RPMI8226 (cell line): ENCODE data around the gene CAV3.

ENCODE experiments used
- DNase-seq: peaks from one replicate; pipeline ENCODE4 v3.0.0-alpha.2; 2015

CAV3 gene

DNA sequence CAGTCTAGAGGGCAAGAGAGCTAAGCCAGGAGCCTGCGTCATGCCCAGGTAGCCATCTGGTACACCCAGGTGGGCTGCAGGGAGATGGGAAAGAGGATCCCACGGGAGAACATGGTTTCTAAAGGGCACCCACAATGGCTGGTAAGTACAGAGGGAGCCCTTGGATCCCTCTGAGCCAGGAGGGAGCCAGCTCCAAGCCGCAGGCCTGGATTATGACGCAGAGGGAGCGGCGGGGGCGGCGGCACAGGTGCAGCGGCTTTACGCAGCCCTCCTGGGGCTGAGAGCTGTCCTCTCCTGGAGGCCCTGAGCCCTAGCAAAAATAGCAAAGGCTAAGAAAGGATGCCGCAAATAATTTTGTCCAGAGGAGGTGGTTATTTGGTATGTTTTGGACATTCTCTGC lies 2.8 kb downstream of the CAV3 start:
- no peak for DNase-seq

DNA sequence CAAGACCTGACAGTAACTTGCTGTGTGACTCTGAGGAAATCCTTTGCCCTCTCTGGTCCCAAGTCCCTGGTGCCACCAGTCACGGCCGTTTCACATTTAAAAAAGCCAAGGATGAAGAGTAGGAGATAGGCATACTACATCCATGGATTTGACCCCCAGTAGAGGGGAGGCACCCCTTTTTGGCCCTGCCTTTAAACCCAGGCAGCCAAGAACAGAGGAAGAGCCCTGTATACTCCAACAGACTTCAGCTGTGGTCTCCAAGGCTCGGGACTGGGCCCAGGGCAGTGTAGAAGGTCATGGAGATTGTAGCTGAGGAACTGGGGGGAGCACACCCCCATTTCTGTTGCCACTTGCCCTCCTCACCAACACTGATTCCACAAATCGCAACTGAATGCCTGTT lies 3.7 kb downstream of the CAV3 start:
- no peak for DNase-seq

- no peak for DNase-seq
These were observed 4.2 kb downstream of the CAV3 start for GRCh38 chr3:8737823-8738222.

- DNase-seq: no peak
These were observed 5.0 kb downstream of the CAV3 start for GRCh38 chr3:8738639-8739038.

DNA sequence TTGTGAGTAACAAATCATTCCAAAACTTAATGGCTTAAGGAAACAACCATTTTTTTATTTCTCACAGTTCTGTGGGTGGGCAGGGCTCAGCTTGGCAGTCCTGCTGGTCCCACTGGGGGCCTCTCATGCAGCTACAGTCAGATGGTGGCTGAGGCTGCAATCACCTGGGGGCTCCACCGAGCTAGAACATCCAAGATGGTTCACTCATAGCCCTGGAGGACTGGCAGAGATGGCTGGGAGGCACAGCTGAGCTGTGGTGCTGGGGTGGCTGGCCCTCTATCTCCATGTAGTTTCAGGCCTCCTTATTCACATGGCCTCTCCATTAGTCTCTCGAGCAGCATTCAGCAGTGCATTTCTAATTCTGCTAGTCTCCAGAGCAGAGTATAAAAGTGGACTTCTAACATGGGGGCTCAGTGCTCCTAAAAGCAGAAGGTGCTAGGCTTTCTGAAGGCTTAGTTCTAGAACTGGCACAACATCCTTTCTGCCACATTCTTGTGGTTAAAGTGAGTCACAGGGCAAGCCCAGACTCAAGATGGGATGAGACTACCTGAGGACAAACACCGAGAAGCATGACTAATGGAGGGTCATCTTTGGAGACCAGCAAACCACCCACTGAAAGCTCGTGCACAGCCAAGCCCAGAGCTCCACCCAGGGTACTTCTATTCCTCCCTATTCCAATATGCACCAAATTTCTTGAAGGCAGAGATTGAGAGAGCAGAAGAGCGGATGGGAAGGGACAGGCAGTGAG lies 6.3 kb downstream of the CAV3 start:
- peak; percentile 41 for DNase-seq

DNA sequence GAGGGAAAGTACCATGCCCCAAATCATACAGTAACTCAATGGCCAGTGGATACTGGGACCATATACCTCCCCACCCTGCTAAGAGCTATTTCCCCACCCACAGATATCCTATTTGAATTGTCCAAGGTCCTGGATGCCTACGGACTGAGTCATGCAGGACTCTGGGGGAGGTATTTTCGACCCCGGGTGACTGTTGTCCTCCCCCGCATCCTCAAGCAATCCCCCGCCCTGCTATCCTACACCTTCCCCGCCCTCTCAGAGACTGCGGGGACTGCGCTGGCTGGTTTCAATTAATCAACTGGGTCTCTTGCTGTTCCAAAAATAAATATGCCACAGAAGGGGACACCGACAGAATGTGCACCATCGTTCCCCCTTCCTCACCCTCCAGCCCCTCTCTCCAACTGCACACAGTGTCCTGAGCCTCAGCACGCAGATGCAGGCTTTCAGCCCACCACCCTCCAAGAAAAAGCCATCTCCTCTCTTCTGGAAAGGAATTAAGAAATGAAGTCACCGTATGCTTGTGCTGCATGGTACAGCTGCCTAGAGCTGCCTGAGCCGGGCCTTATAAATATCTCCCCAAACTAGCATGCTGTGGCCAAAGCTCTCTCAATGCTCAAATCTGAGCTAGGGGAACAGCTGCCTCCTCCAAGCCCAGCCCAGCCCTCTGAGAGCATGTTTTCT lies 8.1 kb downstream of the CAV3 start:
- DNase-seq: no peak

GRCh38 chr3:8743021-8743601 lies 9.5 kb downstream of the CAV3 start:
- no peak for DNase-seq

DNA sequence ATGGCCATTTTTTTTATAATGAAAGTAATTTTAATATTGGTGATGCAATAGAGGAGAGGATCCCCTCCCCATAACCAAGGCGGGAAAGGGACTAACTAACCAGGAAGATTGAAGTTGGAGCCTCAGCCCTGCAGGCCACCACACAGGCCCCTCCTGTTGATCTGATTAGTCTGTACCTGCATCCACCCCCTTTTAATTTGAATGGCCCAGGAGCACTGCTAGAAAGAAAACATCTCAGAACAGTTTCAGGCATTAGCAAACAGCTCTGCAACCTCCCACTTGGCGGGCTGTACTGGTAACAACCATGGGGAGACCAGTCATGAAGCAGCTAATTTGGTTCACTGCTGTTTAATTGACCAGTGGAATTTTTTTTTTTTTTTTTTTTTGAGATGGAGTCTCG lies 10.3 kb downstream of the CAV3 start:
- DNase-seq: no peak

DNA sequence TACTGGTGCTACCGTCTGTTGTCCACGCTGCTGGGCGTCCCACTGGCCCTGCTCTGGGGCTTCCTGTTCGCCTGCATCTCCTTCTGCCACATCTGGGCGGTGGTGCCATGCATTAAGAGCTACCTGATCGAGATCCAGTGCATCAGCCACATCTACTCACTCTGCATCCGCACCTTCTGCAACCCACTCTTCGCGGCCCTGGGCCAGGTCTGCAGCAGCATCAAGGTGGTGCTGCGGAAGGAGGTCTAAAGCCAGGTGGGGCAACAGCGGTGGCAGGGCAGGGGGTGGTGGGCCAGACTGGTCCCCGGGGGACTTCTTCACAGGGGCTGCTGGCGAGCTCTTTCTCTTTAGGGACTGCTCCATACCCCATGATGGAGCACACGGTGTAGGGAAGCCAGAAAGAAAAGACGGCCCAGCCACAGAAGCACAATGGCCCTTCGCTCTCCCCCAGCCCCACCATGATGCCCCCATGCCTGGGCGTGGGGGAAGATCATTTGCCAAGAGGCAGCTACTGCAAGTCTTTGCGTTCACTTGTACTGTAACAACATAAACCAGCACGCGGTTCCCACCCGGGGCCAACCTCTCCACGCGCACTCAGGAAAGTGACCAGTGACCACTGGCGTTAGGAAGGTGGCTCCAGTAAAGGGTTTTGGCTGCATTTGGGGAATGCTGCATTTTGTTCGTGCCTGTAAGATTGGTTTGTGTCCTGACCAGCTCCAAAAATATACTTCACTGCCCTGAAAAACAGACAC lies 12.2 kb downstream of the CAV3 start:
- no peak for DNase-seq

DNA sequence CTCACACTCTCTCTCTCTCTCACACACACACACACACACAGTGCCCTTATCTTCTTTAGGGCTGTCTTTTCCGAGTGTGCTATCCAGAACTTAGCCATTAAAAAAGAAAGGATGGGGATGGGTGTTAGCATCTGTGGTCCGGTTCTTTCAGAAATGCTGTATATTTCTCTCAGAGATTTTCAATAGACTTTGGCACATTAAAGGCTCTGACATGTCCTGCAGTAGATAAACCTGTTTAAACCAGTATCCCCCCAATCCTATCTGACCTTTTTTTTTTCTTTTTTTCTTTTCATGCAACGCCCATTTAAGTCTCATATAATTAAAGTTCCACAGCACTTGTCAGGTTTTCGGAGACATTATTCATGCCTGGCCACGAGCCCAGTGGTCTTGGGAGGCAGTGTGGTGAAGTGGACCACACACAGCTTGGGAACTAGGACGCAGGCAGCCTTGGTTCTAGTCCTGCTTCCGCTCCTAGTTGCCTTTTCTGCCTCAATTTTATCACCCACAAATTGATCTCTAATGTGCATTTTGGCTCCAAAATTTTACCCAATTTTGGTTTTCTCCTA lies 13.3 kb downstream of the CAV3 start:
- no peak for DNase-seq

- DNase-seq: no peak
These were observed 15.7 kb downstream of the CAV3 start for GRCh38 chr3:8749316-8749715.

- DNase-seq: no peak
These were observed 19.2 kb downstream of the CAV3 start for GRCh38 chr3:8752832-8753231.

DNA sequence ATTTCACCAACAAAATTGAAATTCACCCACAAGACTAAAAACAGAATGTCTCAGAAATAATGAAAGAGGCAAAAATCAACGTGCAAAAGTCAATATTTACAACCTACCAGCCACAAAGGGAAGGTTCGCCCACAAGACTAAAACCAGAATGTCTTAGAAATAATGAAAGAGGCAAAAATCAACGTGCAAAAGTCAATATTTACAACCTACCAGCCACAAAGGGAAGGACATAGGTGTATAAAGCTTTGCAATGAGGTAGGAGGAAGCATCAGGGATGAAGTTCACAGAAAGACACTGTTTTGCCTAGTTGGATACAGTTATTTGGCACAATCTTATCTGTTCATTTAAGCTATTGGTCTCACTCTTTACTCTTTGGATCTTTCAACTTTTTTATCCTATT lies 21.5 kb downstream of the CAV3 start:
- no peak for DNase-seq

- DNase-seq: no peak
These were observed 22.1 kb downstream of the CAV3 start for GRCh38 chr3:8755564-8756237.

DNA sequence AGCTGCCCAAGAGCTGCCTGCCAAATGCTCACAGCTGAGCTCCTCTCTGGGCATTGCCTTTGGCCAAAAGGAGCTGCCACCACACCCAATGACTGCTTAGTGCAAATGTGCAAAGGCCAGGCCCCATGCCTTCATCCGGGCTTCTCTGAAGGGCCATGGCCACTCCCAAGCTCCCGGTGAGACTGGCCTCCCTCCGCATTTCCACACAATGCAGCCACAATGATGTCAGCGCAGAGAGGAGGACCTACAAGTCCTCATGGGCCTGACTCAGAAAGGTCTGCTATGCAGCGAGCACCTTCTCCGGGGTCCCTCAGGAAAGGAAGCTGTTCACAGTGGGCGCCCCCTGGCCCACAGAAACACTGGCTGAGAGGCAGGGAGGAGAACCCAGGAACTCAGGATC lies 23.1 kb downstream of the CAV3 start:
- no peak for DNase-seq

GRCh38 chr3:8757551-8758518 lies 24.2 kb downstream of the CAV3 start:
- DNase-seq: no peak

GRCh38 chr3:8759038-8759707 lies 25.6 kb downstream of the CAV3 start:
- DNase-seq: no peak

GRCh38 chr3:8760091-8760490 lies 26.5 kb downstream of the CAV3 start:
- no peak for DNase-seq

GRCh38 chr3:8760506-8760905 lies 26.9 kb downstream of the CAV3 start:
- DNase-seq: no peak

GRCh38 chr3:8761866-8762265 lies 28.3 kb downstream of the CAV3 start:
- no peak for DNase-seq
